GM23338 (cell line): Measurements from ENCODE around the gene ERC2. TPM values are rescaled to one million over a fixed set of nuclear protein-coding genes. Genes with fewer than 3 reads are reported as not detected.

ENCODE experiments used
- ATAC-seq: fragments of 200-7000 bp; cut with Tn5 transposase; 3 replicates; pipeline ENCODE4 v1.9.1; 2020
- DNase-seq: peaks from one replicate; pipeline ENCODE4 v3.0.0-alpha.2; 2015; ENCODE audit warnings: low spot score
- H2AFZ ChIP-seq: fragments of 200-600 bp; sonication (generic); 2 replicates; pipeline ENCODE4 v1.8.0; 2016; ENCODE audit warnings: antibody characterized with exemption, mild to moderate bottlenecking, moderate library complexity
- H3F3A ChIP-seq: fragments of 200-600 bp; sonication (generic); replicated peaks from 2 replicates; pipeline ENCODE4 v1.8.0; 2017; ENCODE audit warnings: antibody characterized with exemption, mixed run types, low read depth
- H3K27ac ChIP-seq: fragments of 200-600 bp; sonication (generic); 2 replicates; pipeline ENCODE4 v1.6.1; 2016; ENCODE audit warnings: low read depth
- H3K27me3 ChIP-seq: fragments of 200-600 bp; sonication (generic); 2 replicates; pipeline ENCODE4 v1.8.0; 2016; ENCODE audit warnings: mild to moderate bottlenecking, mixed run types, moderate library complexity; ENCODE audit not compliant: insufficient read depth
- H3K36me3 ChIP-seq: fragments of 200-600 bp; sonication (generic); 2 replicates; pipeline ENCODE4 v1.8.0; 2016; ENCODE audit warnings: mild to moderate bottlenecking; ENCODE audit not compliant: insufficient read depth
- H3K4me1 ChIP-seq: fragments of 200-600 bp; sonication (generic); 2 replicates; pipeline ENCODE4 v1.8.0; 2016; ENCODE audit warnings: mild to moderate bottlenecking, moderate library complexity; ENCODE audit not compliant: insufficient read depth
- H3K4me2 ChIP-seq: fragments of 200-600 bp; sonication (generic); 2 replicates; pipeline ENCODE4 v1.7.1; 2017; ENCODE audit warnings: mixed run types
- H3K4me3 ChIP-seq: fragments of 200-600 bp; sonication (generic); 2 replicates; pipeline ENCODE4 v1.6.1; 2016; ENCODE audit warnings: mixed run types
- H3K79me2 ChIP-seq: fragments of 200-600 bp; sonication (generic); replicated peaks from 2 replicates; pipeline ENCODE4 v1.8.0; 2017; ENCODE audit warnings: mild to moderate bottlenecking; ENCODE audit not compliant: insufficient read depth
- H3K9me2 ChIP-seq: fragments of 200-600 bp; sonication (generic); 2 replicates; pipeline ENCODE4 v1.8.0; 2017; ENCODE audit not compliant: insufficient read depth
- H4K20me1 ChIP-seq: fragments of 200-600 bp; sonication (generic); replicated peaks from 2 replicates; pipeline ENCODE4 v1.8.0; 2017; ENCODE audit warnings: mild to moderate bottlenecking; ENCODE audit not compliant: insufficient read depth
- H3K27ac Mint-ChIP-seq: 2 replicates; pipeline ENCODE4 v1.8.0; 2020; ENCODE audit warnings: inconsistent platforms, mild to moderate bottlenecking, moderate library complexity, mixed read lengths
- H3K27me3 Mint-ChIP-seq: 3 replicates; pipeline ENCODE4 v1.8.0; 2022; ENCODE audit warnings: low read depth, mild to moderate bottlenecking, moderate library complexity, mixed read lengths, inconsistent platforms; ENCODE audit not compliant: insufficient read depth, poor library complexity
- H3K36me3 Mint-ChIP-seq: 3 replicates; pipeline ENCODE4 v1.8.0; 2021; ENCODE audit warnings: low read depth, mild to moderate bottlenecking, inconsistent platforms, moderate library complexity, mixed read lengths
- H3K4me1 Mint-ChIP-seq: 3 replicates; pipeline ENCODE4 v1.8.0; 2020; ENCODE audit warnings: mild to moderate bottlenecking, inconsistent platforms, mixed read lengths
- H3K4me3 Mint-ChIP-seq: 3 replicates; pipeline ENCODE4 v1.8.0; 2021; ENCODE audit warnings: moderate library complexity, mild to moderate bottlenecking, inconsistent platforms, mixed read lengths
- H3K9me3 Mint-ChIP-seq: 3 replicates; pipeline ENCODE4 v1.8.0; 2020; ENCODE audit warnings: moderate library complexity, mild to moderate bottlenecking, inconsistent platforms, mixed read lengths
- CREB1 ChIP-seq: fragments of 250-450 bp; sonication (Bioruptor Pico); IDR thresholded peaks from 2 replicates; pipeline ENCODE4 v1.5.0; 2020; ENCODE audit warnings: low read depth, mild to moderate bottlenecking, moderate library complexity
- CTCF ChIP-seq, 2 experiments: fragments of 200-600 bp in 1 of 2; sonication (generic) in 1 of 2; conservative IDR thresholded peaks; 2 replicates each; pipeline versions ENCODE4 v1.5.1 to v1.6.1; 2016 to 2017; ENCODE audit warnings: antibody characterized with exemption in 2 of 2, low read depth in 2 of 2, mild to moderate bottlenecking in 2 of 2, moderate library complexity in 1 of 2
- ETS1 ChIP-seq: IDR thresholded peaks from 2 replicates; pipeline ENCODE4 v1.6.1; 2016; ENCODE audit warnings: antibody characterized with exemption
- EZH2 ChIP-seq: fragments of 200-600 bp; sonication (generic); IDR thresholded peaks from one replicate; pipeline ENCODE4 v1.8.0; 2017; ENCODE audit warnings: antibody characterized with exemption, mild to moderate bottlenecking, low read depth; ENCODE audit not compliant: unreplicated experiment
- EZH2phosphoT487 ChIP-seq: fragments of 200-600 bp; sonication (generic); IDR thresholded peaks from one replicate; pipeline ENCODE4 v1.8.1; 2018; ENCODE audit warnings: antibody characterized with exemption; ENCODE audit not compliant: unreplicated experiment
- NANOG ChIP-seq: IDR thresholded peaks from 2 replicates; pipeline ENCODE4 v1.6.1; 2016; ENCODE audit warnings: antibody characterized with exemption, borderline replicate concordance
- POLR2AphosphoS5 ChIP-seq: IDR thresholded peaks from 2 replicates; pipeline ENCODE4 v1.6.1; 2016; ENCODE audit warnings: antibody characterized with exemption, low read depth
- REST ChIP-seq: IDR thresholded peaks from one replicate; pipeline ENCODE4 v1.6.1; 2018; ENCODE audit warnings: antibody characterized with exemption; ENCODE audit not compliant: unreplicated experiment
- ZNF114 ChIP-seq: fragments of 250-450 bp; sonication (Bioruptor Pico); IDR thresholded peaks from 2 replicates; pipeline ENCODE4 v1.5.0; 2020; ENCODE audit warnings: mild to moderate bottlenecking, moderate library complexity
- ZNF331 ChIP-seq: fragments of 250-450 bp; sonication (Bioruptor Pico); IDR thresholded peaks from 2 replicates; pipeline ENCODE4 v1.5.0; 2020; ENCODE audit warnings: low read depth, mild to moderate bottlenecking, moderate library complexity
- polyA plus RNA-seq: library from polyadenylated mRNA; unstranded; fragments of >200 nt; fragmentation: Nextera tagmentation; extraction: Ambion mirVana; gene quantifications from 2 replicates; pipeline ENCODE4 v1.2.1, GENCODE V29; 2016
- total RNA-seq: library from RNA; depleted of rRNA; stranded (reverse); fragments of >200 nt; shearing (Covaris generic); gene quantifications from 2 replicates; pipeline ENCODE4 v1.2.3, GENCODE V29; 2014

Gene ERC2
- total and polyA plus RNA-seq, 2 experiments from 2014 or later, result 11.8 to 13.7 TPM

GRCh38 chr3:55641964-55642363 is 826.3 kb downstream of the ERC2 start:
- Histone ChIP-seq H2AFZ (no peak overlapping the region), H3K36me3 (no peaks in the 10 kb centered on the region), H3K4me1 (peaks cover 27% of the 10 kb centered on the region), H3K4me2 (no peak overlapping the region), H3F3A (no peaks in the 10 kb centered on the region), H3K4me3 (no peak overlapping the region), H4K20me1 (no peaks in the 10 kb centered on the region), H3K79me2 (no peaks in the 10 kb centered on the region), H3K27me3 (no peaks in the 10 kb centered on the region), H3K27ac (no peak overlapping the region), H3K9me2 (peaks cover 13% of the 10 kb centered on the region; the same call in 1 of the 2 replicates)
- TF ChIP-seq CREB1 (CRISPR knock-in tag) (no peak), EZH2phosphoT487 (no peak), ZNF331 (CRISPR knock-in tag) (no peak), REST (no peak), CTCF (conservative IDR thresholded peaks at IDR 0.05; ENCODE audit: low read depth in 2 of 2) (no peak), ZNF114 (CRISPR knock-in tag) (no peak), NANOG (no peak), POLR2AphosphoS5 (no peak), EZH2 (no peak), ETS1 (no peak)
- peaks cover 4% of the 10 kb centered on the region for H3K27me3 Mint-ChIP-seq
- no peak overlapping the region for H3K4me3 Mint-ChIP-seq
- ATAC-seq (no peak), DNase-seq (no peak)
- H3K4me1 Mint-ChIP-seq, result peaks cover 33% of the 10 kb centered on the region
- no peak overlapping the region for H3K27ac Mint-ChIP-seq
- no peaks in the 10 kb centered on the region for H3K36me3 Mint-ChIP-seq
- H3K9me3 Mint-ChIP-seq, result no peaks in the 10 kb centered on the region
